Urothelium cell line (cell line): ENCODE measurements around the gene AJAP1.

ENCODE experiments used
- DNase-seq: peaks from one replicate; pipeline ENCODE4 v3.0.0; 2011; ENCODE audit warnings: low spot score, mixed read lengths
- FAIRE-seq: peaks from 2 replicates; lab custom pipeline; 2011; peaks lifted over from hg19 to GRCh38; lab: Jason Lieb, UNC

AJAP1 gene

GRCh38 chr1:4628992-4629391 is 25.4 kb upstream of the AJAP1 start:
- no peak for DNase-seq
- FAIRE-seq = no peak

- DNase-seq = no peak
- FAIRE-seq = no peak
Measured at GRCh38 chr1:4630561-4630960, 23.8 kb upstream of the AJAP1 start.

GRCh38 chr1:4631321-4631720 is 23.1 kb upstream of the AJAP1 start:
- DNase-seq (no peak), FAIRE-seq (no peak)

- DNase-seq (no peak), FAIRE-seq (no peak)
Measured at GRCh38 chr1:4633346-4633745, 21.1 kb upstream of the AJAP1 start.

- FAIRE-seq = no peak
Measured at GRCh38 chr1:4634156-4634792, 20.1 kb upstream of the AJAP1 start.

GRCh38 chr1:4634793-4635406 is 19.5 kb upstream of the AJAP1 start:
- DNase-seq (no peak), FAIRE-seq (no peak)

More at GRCh38 chr1:4634156-4634792, 20.1 kb upstream of the AJAP1 start:
- no peak for DNase-seq

- no peak for FAIRE-seq
Measured at GRCh38 chr1:4636186-4636585, 18.2 kb upstream of the AJAP1 start.

GRCh38 chr1:4636644-4637380 is 17.6 kb upstream of the AJAP1 start:
- DNase-seq (no peak), FAIRE-seq (no peak)

More at GRCh38 chr1:4636186-4636585, 18.2 kb upstream of the AJAP1 start:
- no peak for DNase-seq

- FAIRE-seq (no peak), DNase-seq (no peak)
Measured at GRCh38 chr1:4637616-4638344, 16.6 kb upstream of the AJAP1 start.

GRCh38 chr1:4638345-4638729 is 16.1 kb upstream of the AJAP1 start:
- FAIRE-seq (no peak), DNase-seq (no peak)

GRCh38 chr1:4640931-4641330 is 13.5 kb upstream of the AJAP1 start:
- DNase-seq (no peak), FAIRE-seq (no peak)

- DNase-seq (no peak), FAIRE-seq (no peak)
Measured at GRCh38 chr1:4647391-4647790, 7.0 kb upstream of the AJAP1 start.

- FAIRE-seq = no peak
Measured at GRCh38 chr1:4648657-4649056, 5.8 kb upstream of the AJAP1 start.

GRCh38 chr1:4650481-4650880 is 3.9 kb upstream of the AJAP1 start:
- FAIRE-seq = no peak
- DNase-seq = peak; percentile 87

More at GRCh38 chr1:4648657-4649056, 5.8 kb upstream of the AJAP1 start:
- no peak for DNase-seq

- DNase-seq (no peak), FAIRE-seq (no peak)
Measured at GRCh38 chr1:4650981-4651380, 3.4 kb upstream of the AJAP1 start.

GRCh38 chr1:4652631-4653327 is 1.6 kb upstream of the AJAP1 start:
- FAIRE-seq (no peak), DNase-seq (peak; percentile 67)

GRCh38 chr1:4653328-4653660 is 1.1 kb upstream of the AJAP1 start:
- DNase-seq = no peak
- no peak for FAIRE-seq

GRCh38 chr1:4654764-4655673 is 610 bp downstream of the AJAP1 start:
- FAIRE-seq = no peak
- no peak for DNase-seq

- FAIRE-seq (no peak), DNase-seq (peak; percentile 75)
Measured at GRCh38 chr1:4655674-4656532, 1.5 kb downstream of the AJAP1 start.
